ENCODE results near the gene SLC16A9.
"Not testable (repeated sequence)": the region's sequence is repeated elsewhere in the genome, so short reads cannot be mapped to it uniquely, and the experiment has no call there.

The SLC16A9 gene

GRCh38 chr10:59675812-59676211 lies 33.8 kb downstream of the SLC16A9 start:
- no peak for DNase-seq (ENCODE audit: low read depth)

- no peak for DNase-seq (ENCODE audit: low read depth)
These were observed 35.3 kb downstream of the SLC16A9 start for GRCh38 chr10:59674215-59674836.

- no peak for DNase-seq (ENCODE audit: low read depth)
These were observed 37.3 kb downstream of the SLC16A9 start for GRCh38 chr10:59672150-59672875.

- DNase-seq (ENCODE audit: low read depth): no peak
These were observed 39.4 kb downstream of the SLC16A9 start for GRCh38 chr10:59670269-59670668.

- DNase-seq (ENCODE audit: low read depth): no peak
These were observed 41.6 kb downstream of the SLC16A9 start for GRCh38 chr10:59668096-59668495.

- DNase-seq (ENCODE audit: low read depth): no peak
These were observed 43.3 kb downstream of the SLC16A9 start for GRCh38 chr10:59666310-59666709.

- DNase-seq (ENCODE audit: low read depth): not testable (repeated sequence)
These were observed 46.4 kb downstream of the SLC16A9 start for GRCh38 chr10:59663213-59663612.

- DNase-seq (ENCODE audit: low read depth): no peak
These were observed 51.9 kb downstream of the SLC16A9 start for GRCh38 chr10:59657724-59658123.

- no peak for DNase-seq (ENCODE audit: low read depth)
These were observed 54.3 kb downstream of the SLC16A9 start for GRCh38 chr10:59655309-59655708.

- no peak for DNase-seq (ENCODE audit: low read depth)
These were observed 55.6 kb downstream of the SLC16A9 start for GRCh38 chr10:59654007-59654406.

- DNase-seq (ENCODE audit: low read depth): no peak
These were observed 57.7 kb downstream of the SLC16A9 start for GRCh38 chr10:59651902-59652301.

- DNase-seq (ENCODE audit: low read depth): no peak
These were observed 59.9 kb downstream of the SLC16A9 start for GRCh38 chr10:59649606-59650346.

- DNase-seq (ENCODE audit: low read depth): no peak
These were observed 60.9 kb downstream of the SLC16A9 start for GRCh38 chr10:59648711-59649201.

GRCh38 chr10:59644841-59645240 lies 64.8 kb downstream of the SLC16A9 start:
- no peak for DNase-seq (ENCODE audit: low read depth)

- DNase-seq (ENCODE audit: low read depth): not testable (repeated sequence)
These were observed 68.0 kb downstream of the SLC16A9 start for GRCh38 chr10:59641688-59642087.

- no peak for DNase-seq (ENCODE audit: low read depth)
These were observed 74.0 kb downstream of the SLC16A9 start for GRCh38 chr10:59635502-59636290.

GRCh38 chr10:59634102-59634501 lies 75.5 kb downstream of the SLC16A9 start:
- DNase-seq (ENCODE audit: low read depth): no peak

GRCh38 chr10:59633063-59633462 lies 76.6 kb downstream of the SLC16A9 start:
- DNase-seq (ENCODE audit: low read depth): no peak

- DNase-seq (ENCODE audit: low read depth): no peak
These were observed 77.5 kb downstream of the SLC16A9 start for GRCh38 chr10:59631882-59632807.

- no peak for DNase-seq (ENCODE audit: low read depth)
These were observed 78.4 kb downstream of the SLC16A9 start for GRCh38 chr10:59631237-59631636.

- DNase-seq (ENCODE audit: low read depth): no peak
These were observed 80.7 kb downstream of the SLC16A9 start for GRCh38 chr10:59628965-59629364.
